ENCODE measurements around the gene TSEN54.

Gene TSEN54

GRCh38 chr17:75524970-75525805 lies 8.9 kb downstream of the TSEN54 start, which contains the start of gene LLGL2:
TSS of gene LLGL2 (plus strand) at chr17:75525697. CDS start at chr17:75543427, 17,730 bp downstream.
- H3K4me3 ChIP-seq (ENCODE audit: low read depth, low read length) = peak within 1 kb of the TSS; percentile 71
- TF ChIP-seq, protein P1, sequence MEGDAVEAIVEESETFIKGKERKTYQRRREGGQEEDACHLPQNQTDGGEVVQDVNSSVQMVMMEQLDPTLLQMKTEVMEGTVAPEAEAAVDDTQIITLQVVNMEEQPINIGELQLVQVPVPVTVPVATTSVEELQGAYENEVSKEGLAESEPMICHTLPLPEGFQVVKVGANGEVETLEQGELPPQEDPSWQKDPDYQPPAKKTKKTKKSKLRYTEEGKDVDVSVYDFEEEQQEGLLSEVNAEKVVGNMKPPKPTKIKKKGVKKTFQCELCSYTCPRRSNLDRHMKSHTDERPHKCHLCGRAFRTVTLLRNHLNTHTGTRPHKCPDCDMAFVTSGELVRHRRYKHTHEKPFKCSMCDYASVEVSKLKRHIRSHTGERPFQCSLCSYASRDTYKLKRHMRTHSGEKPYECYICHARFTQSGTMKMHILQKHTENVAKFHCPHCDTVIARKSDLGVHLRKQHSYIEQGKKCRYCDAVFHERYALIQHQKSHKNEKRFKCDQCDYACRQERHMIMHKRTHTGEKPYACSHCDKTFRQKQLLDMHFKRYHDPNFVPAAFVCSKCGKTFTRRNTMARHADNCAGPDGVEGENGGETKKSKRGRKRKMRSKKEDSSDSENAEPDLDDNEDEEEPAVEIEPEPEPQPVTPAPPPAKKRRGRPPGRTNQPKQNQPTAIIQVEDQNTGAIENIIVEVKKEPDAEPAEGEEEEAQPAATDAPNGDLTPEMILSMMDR (IDR thresholded peaks at IDR 0.05; ENCODE audit: control insufficient read depth, extremely low read depth, insufficient read depth) = peak; percentile 77
- DNase-seq (ENCODE audit: low read depth) = peak; percentile 67

GRCh38 chr17:75525806-75526554 lies 9.7 kb downstream of the TSEN54 start:
- no peak for DNase-seq (ENCODE audit: low read depth)
- H3K4me3 ChIP-seq (ENCODE audit: low read depth, low read length) = peak overlapping the region; percentile 67
- TF ChIP-seq, protein P1 (IDR thresholded peaks at IDR 0.05; ENCODE audit: control insufficient read depth, extremely low read depth, insufficient read depth) = no peak

DNA sequence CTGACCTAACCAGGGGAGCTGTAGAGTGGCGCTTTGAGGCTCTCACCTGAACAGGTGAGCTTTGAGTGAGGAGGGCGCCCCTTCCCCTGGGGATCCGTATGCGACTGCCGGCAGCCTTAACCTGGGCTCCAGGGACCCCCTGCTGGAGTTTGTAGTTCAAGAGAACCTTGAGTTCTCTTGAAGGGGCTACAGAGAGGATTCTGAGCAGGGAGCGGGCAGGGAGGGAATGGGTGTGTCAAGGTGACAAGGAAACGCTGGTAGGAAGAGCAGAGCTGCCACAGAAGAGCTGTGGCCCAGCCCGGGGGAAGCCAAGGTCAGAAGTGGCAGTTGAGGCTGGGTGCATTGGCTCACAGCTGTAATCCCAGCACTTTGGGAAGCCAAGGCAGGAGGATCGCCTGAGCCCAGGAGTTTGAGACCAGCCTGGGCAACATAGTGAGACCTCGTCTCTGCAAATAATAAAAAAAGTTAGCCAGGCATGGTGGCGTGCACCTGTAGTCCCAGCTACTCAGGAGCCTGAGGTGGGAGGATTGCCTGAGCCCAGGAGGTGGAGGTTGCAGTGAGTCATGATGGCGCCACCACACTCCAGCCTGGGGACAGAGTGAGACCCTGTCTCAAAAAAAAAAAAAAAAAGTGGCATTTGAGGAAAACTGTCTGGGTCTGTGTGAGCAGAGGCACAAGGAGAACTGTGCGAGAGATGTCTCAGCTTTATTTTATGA lies 10.4 kb downstream of the TSEN54 start:
- TF ChIP-seq, protein P1 (IDR thresholded peaks at IDR 0.05; ENCODE audit: control insufficient read depth, extremely low read depth, insufficient read depth) = no peak
- DNase-seq (ENCODE audit: low read depth) = no peak
- peak overlapping the region; percentile 67 for H3K4me3 ChIP-seq (ENCODE audit: low read depth, low read length)

GRCh38 chr17:75530837-75531720 lies 14.8 kb downstream of the TSEN54 start:
- H3K4me3 ChIP-seq (ENCODE audit: low read depth, low read length) = no peak overlapping the region
- DNase-seq (ENCODE audit: low read depth) = no peak
- TF ChIP-seq, protein P1 (IDR thresholded peaks at IDR 0.05; ENCODE audit: control insufficient read depth, extremely low read depth, insufficient read depth) = no peak

DNA sequence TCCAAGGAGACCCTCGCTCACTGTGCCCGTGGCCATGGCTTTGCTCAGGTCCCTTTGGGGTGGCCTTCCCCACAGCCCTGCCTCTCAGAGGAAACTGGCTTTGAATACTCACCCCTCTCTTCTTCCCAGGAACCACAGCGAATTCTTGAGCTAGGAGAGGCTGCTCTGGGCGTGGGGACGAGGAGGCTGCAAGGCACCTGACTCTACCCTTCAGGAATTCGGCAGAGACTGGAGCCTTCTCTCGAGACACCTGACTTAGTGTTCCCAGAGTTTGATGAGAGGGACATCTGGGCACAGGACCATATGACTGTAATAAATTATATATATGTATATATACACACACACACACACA lies 15.4 kb downstream of the TSEN54 start:
- TF ChIP-seq, protein P1 (IDR thresholded peaks at IDR 0.05; ENCODE audit: control insufficient read depth, extremely low read depth, insufficient read depth) = no peak
- DNase-seq (ENCODE audit: low read depth) = no peak
- no peak overlapping the region for H3K4me3 ChIP-seq (ENCODE audit: low read depth, low read length)

- no peak overlapping the region for H3K4me3 ChIP-seq (ENCODE audit: low read depth, low read length)
- DNase-seq (ENCODE audit: low read depth) = no peak
- TF ChIP-seq, protein P1 (IDR thresholded peaks at IDR 0.05; ENCODE audit: control insufficient read depth, extremely low read depth, insufficient read depth) = no peak
Measured at GRCh38 chr17:75535119-75535537, 18.8 kb downstream of the TSEN54 start.

Measured in LNCaP clone FGC (cell line).